Endothelial cell of umbilical vein (primary cell): Measurements from ENCODE around the gene FCMR. TPM values are rescaled to one million over a fixed set of nuclear protein-coding genes. Genes with fewer than 3 reads are reported as not detected.

Experiments
- BruUV-seq: library from RNA; stranded (reverse); fragments of 400-500 nt; replicated peaks from 2 replicates; lab custom pipeline; 2021; lab: Mats Ljungman, UMichigan
- CTCF ChIA-PET: fragments of 300-600, 350-600 bp; sonication (Branson Sonifier 250); formaldehyde crosslinking; loops from one replicate; lab custom pipeline; 2021; ENCODE audit warnings: antibody characterized with exemption, inconsistent platforms; lab: Charles Lee
- POLR2A ChIA-PET: fragments of 300-600, 350-600 bp; sonication (Branson Sonifier 250); formaldehyde crosslinking; loops from one replicate; lab custom pipeline; 2021; ENCODE audit warnings: antibody characterized with exemption, inconsistent platforms; lab: Charles Lee
- DNase-seq: peaks from one replicate; pipeline ENCODE4 v3.0.0-alpha.2; 2011; ENCODE audit warnings: low read depth, low spot score
- FAIRE-seq: peaks from 2 replicates; lab custom pipeline; 2011; peaks lifted over from hg19 to GRCh38; lab: Jason Lieb, UNC
- H2AFZ ChIP-seq: 2 replicates; pipeline ENCODE4 v1.6.0; 2012; ENCODE audit warnings: low read depth, low read length, control low read depth, inconsistent platforms
- H3K27ac ChIP-seq: 2 replicates; pipeline ENCODE4 v1.5.1; 2011; ENCODE audit warnings: low read depth, mild to moderate bottlenecking, control low read depth, low read length, moderate library complexity; ENCODE audit not compliant: insufficient read depth
- H3K27me3 ChIP-seq, 2 experiments: 2 replicates each; pipeline versions ENCODE4 v1.6.0 to v1.6.1; 2011; ENCODE audit warnings: low read length in 2 of 2, mixed read lengths in 1 of 2; ENCODE audit not compliant: control insufficient read depth in 2 of 2, insufficient read depth in 2 of 2
- H3K36me3 ChIP-seq, 2 experiments: 2 replicates in 1 of 2; 3 replicates in 1 of 2; pipeline ENCODE4 v1.5.1; 2011; ENCODE audit warnings: low read length in 2 of 2, mild to moderate bottlenecking in 1 of 2, moderate library complexity in 1 of 2; ENCODE audit not compliant: control insufficient read depth in 2 of 2, insufficient read depth in 2 of 2; ENCODE audit errors: extremely low read depth in 1 of 2
- H3K4me1 ChIP-seq: 3 replicates; pipeline ENCODE4 v1.5.1; 2011; ENCODE audit warnings: mild to moderate bottlenecking, low read length; ENCODE audit not compliant: control insufficient read depth, insufficient read depth; ENCODE audit errors: extremely low read depth
- H3K4me2 ChIP-seq: 2 replicates; pipeline ENCODE4 v1.6.1; 2011; ENCODE audit warnings: low read length, control low read depth, mixed read lengths; ENCODE audit not compliant: insufficient read depth
- H3K4me3 ChIP-seq, 3 experiments: fragments of 200-600 bp in 1 of 3; sonication (generic), shearing (Covaris generic) in 1 of 3; replicated peaks in 1 of 3; 2 replicates each; pipeline ENCODE4 v1.5.1; 2011 to 2016; ENCODE audit warnings: control low read depth in 3 of 3, low read length in 3 of 3, mild to moderate bottlenecking in 2 of 3, inconsistent platforms in 1 of 3, low read depth in 1 of 3, moderate library complexity in 1 of 3; ENCODE audit not compliant: insufficient read depth in 1 of 3
- H3K79me2 ChIP-seq: 2 replicates; pipeline ENCODE4 v1.6.0; 2012; ENCODE audit warnings: low read length, inconsistent platforms; ENCODE audit not compliant: control insufficient read depth, insufficient read depth
- H3K9ac ChIP-seq: replicated peaks from 2 replicates; pipeline ENCODE3; 2011; ENCODE audit warnings: low read length, control low read depth; ENCODE audit not compliant: insufficient read depth; ENCODE audit errors: extremely low read depth
- H3K9me1 ChIP-seq: replicated peaks from 3 replicates; pipeline ENCODE4 v1.6.0; 2011; ENCODE audit warnings: mild to moderate bottlenecking, low read length; ENCODE audit not compliant: control insufficient read depth, insufficient read depth; ENCODE audit errors: extremely low read depth
- H3K9me3 ChIP-seq: replicated peaks from 2 replicates; pipeline ENCODE4 v1.5.1; 2012; ENCODE audit warnings: low read length, inconsistent platforms; ENCODE audit not compliant: control insufficient read depth, insufficient read depth
- H4K20me1 ChIP-seq: replicated peaks from 2 replicates; pipeline ENCODE3; 2011; ENCODE audit warnings: mild to moderate bottlenecking, low read length; ENCODE audit not compliant: control insufficient read depth, insufficient read depth; ENCODE audit errors: extremely low read depth
- CTCF ChIP-seq, 2 donors: IDR thresholded peaks; 1 replicate in 1 of 2; 2 replicates in 1 of 2; pipeline ENCODE4 v1.5.1; 2011; ENCODE audit warnings: low read length in 2 of 2, mild to moderate bottlenecking in 2 of 2, moderate library complexity in 2 of 2, control low read depth in 1 of 2, inconsistent platforms in 1 of 2, low read depth in 1 of 2; ENCODE audit not compliant: insufficient read depth in 1 of 2; ENCODE audit errors: extremely low read depth in 1 of 2
- EZH2 ChIP-seq: IDR thresholded peaks from 2 replicates; pipeline ENCODE4 v1.6.1; 2012; ENCODE audit warnings: borderline replicate concordance, low read depth, mild to moderate bottlenecking, moderate library complexity, low read length, inconsistent platforms; ENCODE audit not compliant: severe bottlenecking
- FOS ChIP-seq: IDR thresholded peaks from 2 replicates; pipeline ENCODE4 v1.6.1; 2011; ENCODE audit warnings: mild to moderate bottlenecking, low read length, moderate library complexity, borderline replicate concordance; ENCODE audit not compliant: insufficient read depth
- GATA2 ChIP-seq: IDR thresholded peaks from 2 replicates; pipeline ENCODE4 v1.7.0; 2011; ENCODE audit warnings: low read depth, mild to moderate bottlenecking, moderate library complexity, mixed read lengths, low read length; ENCODE audit not compliant: insufficient read length, insufficient read depth
- JUN ChIP-seq: IDR thresholded peaks from 2 replicates; pipeline ENCODE4 v1.6.1; 2011; ENCODE audit warnings: borderline replicate concordance, low read depth; ENCODE audit not compliant: insufficient read length, insufficient read depth
- MAX ChIP-seq: IDR thresholded peaks from 2 replicates; pipeline ENCODE4 v1.6.1; 2011; ENCODE audit not compliant: insufficient read depth, insufficient read length
- MYC ChIP-seq: IDR thresholded peaks from one replicate; pipeline ENCODE4 v1.6.1; 2011; ENCODE audit warnings: mild to moderate bottlenecking, low read depth, low read length
- POLR2A ChIP-seq: IDR thresholded peaks from 2 replicates; pipeline ENCODE4 v1.6.1; 2012; ENCODE audit warnings: low read depth, mild to moderate bottlenecking, control low read depth, low read length
- POLR2AphosphoS5 ChIP-seq: IDR thresholded peaks from 2 replicates; pipeline ENCODE4 v1.6.1; 2012; ENCODE audit warnings: low read depth, mild to moderate bottlenecking, control low read depth, low read length, moderate library complexity; ENCODE audit not compliant: insufficient read depth
- dilution Hi-C: fragments of 300-500 bp; cut with MboI; formaldehyde crosslinking; loops from one replicate; pipeline ENCODE4 v1.15.0; 2019; ENCODE audit warnings: low sequenced_read_pairs; ENCODE audit not compliant: extremely low pct_ligation_motif_present
- intact Hi-C: fragments of 100-400 bp; cut with micrococcal nuclease; formaldehyde crosslinking; loops from one replicate; pipeline ENCODE4 v1.10.0; 2022
- polyA plus RNA-seq, 4 experiments: library from polyadenylated mRNA; depleted of rRNA in 3 of 4; stranded (reverse) in 3 of 4; unstranded in 1 of 4; fragments of >200 nt; gene quantifications; 2 replicates each; pipeline versions ENCODE4 v1.2.1 to v1.2.3, GENCODE V29; 2011 to 2012; ENCODE audit warnings: missing spikeins in 1 of 4
- total RNA-seq: library from RNA; stranded (reverse); gene quantifications from 2 replicates; pipeline ENCODE4 v1.2.3, GENCODE V29; 2021

FCMR gene
- total and polyA plus RNA-seq, 2 donors (not counting 3 experiments of a cell fraction or from before 2014, with no cell fraction given), result not detected

- H3K9ac ChIP-seq, result no peak within 1 kb of the TSS
- TF ChIP-seq MYC (no peak), EZH2 (no peak), JUN (no peak), GATA2 (no peak), FOS (no peak), POLR2A (no peak), POLR2AphosphoS5 (no peak), MAX (no peak), CTCF (IDR thresholded peaks at IDR 0.05; ENCODE audit: extremely low read depth in 1 of 2, insufficient read depth in 1 of 2, low read depth in 1 of 2, low read length in 2 of 2) (no peak)
- H3K27ac ChIP-seq, result no peak within 1 kb of the TSS
- POLR2A ChIA-PET, result no interaction called here
- no peaks in the 10 kb centered on the region for H3K36me3 ChIP-seq
- no peaks in the 10 kb centered on the region for H3K9me3 ChIP-seq
- BruUV-seq, result no TSS peak
- no peaks in the 10 kb centered on the region for H3K27me3 ChIP-seq
- CTCF ChIA-PET, result interaction anchor here (1.9 kb wide), 1 partner anchor 34 kb away, joined by 6 read pairs; no protein-coding TSS in a partner anchor
- no peak for DNase-seq
- intact Hi-C loops, result no loop called here
- H3K9me1 ChIP-seq, result no peaks in the 10 kb centered on the region
- dilution Hi-C loops, result no loop called here
- no peaks in the 10 kb centered on the region for H4K20me1 ChIP-seq
- no peak within 1 kb of the TSS for H2AFZ ChIP-seq
- H3K4me2 ChIP-seq, result no peak within 1 kb of the TSS
- H3K4me1 ChIP-seq, result no peaks in the 10 kb centered on the region
- FAIRE-seq, result no peak
- no peak within 1 kb of the TSS for H3K4me3 ChIP-seq
- no peaks in the 10 kb centered on the region for H3K79me2 ChIP-seq
Observed at GRCh38 chr1:206946261-206946660, 24.5 kb upstream of the FCMR start, which contains the start of gene PIGR. Gene PIGR (minus strand): TSS chr1:206946466. CDS start chr1:206940531, 5,935 bp downstream.
